Pancreas (tissue), 10 donors: ENCODE results near the gene THYN1. TPM values are rescaled to one million over a fixed set of nuclear protein-coding genes. Genes with fewer than 3 reads are reported as not detected.

ENCODE experiments used
- ATAC-seq, 4 donors: fragments of 200-7000 bp; cut with Tn5 transposase; one replicate each; pipeline versions ENCODE4 v1.8.0 to v1.9.1; 2020; ENCODE audit warnings: mild to moderate bottlenecking in 4 of 4, moderate library complexity in 4 of 4
- DNase-seq, 6 donors: peaks; one replicate each; pipeline ENCODE4 v3.0.0-alpha.2; 2020
- FAIRE-seq: peaks from 2 replicates; lab custom pipeline; 2012; peaks lifted over from hg19 to GRCh38; lab: Jason Lieb, UNC
- H3K27ac ChIP-seq, 4 donors: fragments of 200-600 bp; sonication (generic); 1 replicate in 3 of 4; 2 replicates in 1 of 4; pipeline versions ENCODE4 v1.5.0 to v1.8.0; 2020
- H3K27me3 ChIP-seq, 4 donors: fragments of 200-600 bp; one replicate each; pipeline ENCODE4 v1.8.0; 2021
- H3K36me3 ChIP-seq, 3 donors: fragments of 200-600 bp; sonication (generic) in 1 of 3; one replicate each; pipeline versions ENCODE4 v1.5.0 to v1.8.0; 2020 to 2021
- H3K4me1 ChIP-seq, 3 donors: fragments of 200-600 bp; one replicate each; pipeline ENCODE4 v1.8.0; 2021
- H3K4me3 ChIP-seq, 4 donors: fragments of 200-600 bp; sonication (generic) in 2 of 4; one replicate each; pipeline versions ENCODE4 v1.5.0 to v1.8.0; 2020 to 2021
- H3K9me3 ChIP-seq, 4 donors: fragments of 200-600 bp; one replicate each; pipeline ENCODE4 v1.8.0; 2021
- WGBS, 2 donors: extraction: QIAGEN DNeasy Blood & Tissue Kit; methylation state at CpG; one replicate each; pipeline ENCODE4 v1.1.7; 2013; 5-methylcytosine and 5-hydroxymethylcytosine counted together
- intact Hi-C, 3 donors: fragments of 100-400 bp; cut with DNase I; formaldehyde crosslinking; loops; one replicate each; pipeline versions ENCODE4 v1.11.1 to v1.14.2; 2022
- polyA plus RNA-seq, 2 donors: library from polyadenylated mRNA; stranded (reverse); fragments of 200-250 nt; gene quantifications; one replicate each; pipeline ENCODE4 v1.2.3, GENCODE V29; 2013
- total RNA-seq, 6 donors: library from RNA; stranded (reverse); fragmentation: NEBNext Ultra II Directional in 4 of 6; extraction: Animal tissue kit (Norgen Biotek cat#: 25700) in 4 of 6; gene quantifications; one replicate each; pipeline versions ENCODE4 v1.2.1 to v1.2.4, GENCODE V29; 2021 to 2023
- TF ChIP-seq, protein P1 (sequence below), 4 donors: fragments of 200-600 bp; sonication (generic) in 3 of 4; IDR thresholded peaks; one replicate each; pipeline versions ENCODE4 v1.5.0 to v1.8.0; 2021; ENCODE audit warnings: antibody characterized with exemption in 4 of 4
- donor health status: healthy with polysubstance abuse.
- donor health status: DM: no; HTN: no; CAD: no; lungs with moderate emphysema.
- donor health status: DM: no; HTN: no; CAD: no.
- donor health status: control.
- donor health status: control.
- donor health status: Bipolar disorder and iron deficiency.
- donor health status: DM: yes; HTN: yes; CAD: no.
- donor health status: DM: no; HTN: no; CAD: no.
- donor health status: DM: no; HTN: no; CAD: no.
- donor health status: DM: yes; HTN: yes; CAD: no.

Gene THYN1
- 10 to 100 TPM; 10.3 to 21.8 (median 14.6) TPM for total RNA-seq
- 10 to 100 TPM; 26.3 to 50.0 TPM for polyA plus RNA-seq

DNA sequence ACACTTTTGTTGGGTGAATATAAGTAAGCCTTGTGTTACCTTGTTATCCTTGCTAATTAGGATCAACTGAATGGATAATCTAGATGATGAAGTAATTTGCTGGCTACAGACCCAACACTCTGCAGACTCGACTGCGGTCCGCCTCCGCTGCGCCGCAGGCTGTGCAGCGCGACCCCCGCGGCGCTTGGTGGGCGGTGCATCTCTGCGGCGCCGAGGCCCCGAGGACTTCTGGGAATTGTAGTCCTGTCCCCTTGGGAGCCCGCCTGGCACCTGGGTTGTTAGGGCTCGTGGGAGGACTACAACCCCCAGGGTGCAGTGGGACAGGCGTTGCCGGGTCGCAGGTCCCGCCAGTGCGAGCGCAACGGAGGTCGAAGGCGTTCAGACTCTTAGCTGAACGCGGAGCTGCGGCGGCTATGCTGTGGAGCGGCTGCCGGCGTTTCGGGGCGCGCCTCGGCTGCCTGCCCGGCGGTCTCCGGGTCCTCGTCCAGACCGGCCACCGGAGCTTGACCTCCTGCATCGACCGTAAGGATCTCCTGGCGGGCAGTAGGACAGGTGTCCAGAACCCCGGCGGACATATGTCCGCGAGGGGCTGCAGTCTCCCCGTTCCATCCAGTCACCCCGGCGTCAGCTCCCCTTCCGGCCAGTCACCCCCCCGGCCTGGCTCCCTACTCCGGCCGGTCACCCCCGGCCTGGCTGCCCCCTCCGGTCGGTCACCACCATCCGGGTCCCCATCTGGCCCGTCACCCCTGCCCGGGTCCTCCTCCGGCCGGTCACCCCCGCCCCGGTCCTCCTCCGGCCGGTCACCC, at the start of gene THYN1, which contains the start of gene ACAD8:
THYN1 (minus strand) TSS at position 165 of the 806 bp plus-strand sequence. CDS start 470 bp downstream, outside the sequence.
ACAD8 (plus strand) TSS at position 381 of the 806 bp plus-strand sequence; CDS start at position 414, 33 bp downstream.
- Histone ChIP-seq H3K4me1 (peaks cover 0 to 17% (median 8%) of the 10 kb centered on the region in 3 donors), H3K27me3 (no peaks in the 10 kb centered on the region), H3K27ac (peak within 1 kb of the TSS in 3 of 4 donors; percentile 39 to 50 (median 43)), H3K4me3 (peak within 1 kb of the TSS; percentile 75 to 94 (median 90)), H3K9me3 (no peaks in the 10 kb centered on the region), H3K36me3 (peaks cover 0 to 23% (median 0%) of the 10 kb centered on the region in 3 donors)
- FAIRE-seq (no peak), DNase-seq (peak; percentile 93 to 98 (median 96)), ATAC-seq (peak; percentile 99 to 100 (median 100))
- intact Hi-C loops = no loop called here
- TF ChIP-seq, protein P1, sequence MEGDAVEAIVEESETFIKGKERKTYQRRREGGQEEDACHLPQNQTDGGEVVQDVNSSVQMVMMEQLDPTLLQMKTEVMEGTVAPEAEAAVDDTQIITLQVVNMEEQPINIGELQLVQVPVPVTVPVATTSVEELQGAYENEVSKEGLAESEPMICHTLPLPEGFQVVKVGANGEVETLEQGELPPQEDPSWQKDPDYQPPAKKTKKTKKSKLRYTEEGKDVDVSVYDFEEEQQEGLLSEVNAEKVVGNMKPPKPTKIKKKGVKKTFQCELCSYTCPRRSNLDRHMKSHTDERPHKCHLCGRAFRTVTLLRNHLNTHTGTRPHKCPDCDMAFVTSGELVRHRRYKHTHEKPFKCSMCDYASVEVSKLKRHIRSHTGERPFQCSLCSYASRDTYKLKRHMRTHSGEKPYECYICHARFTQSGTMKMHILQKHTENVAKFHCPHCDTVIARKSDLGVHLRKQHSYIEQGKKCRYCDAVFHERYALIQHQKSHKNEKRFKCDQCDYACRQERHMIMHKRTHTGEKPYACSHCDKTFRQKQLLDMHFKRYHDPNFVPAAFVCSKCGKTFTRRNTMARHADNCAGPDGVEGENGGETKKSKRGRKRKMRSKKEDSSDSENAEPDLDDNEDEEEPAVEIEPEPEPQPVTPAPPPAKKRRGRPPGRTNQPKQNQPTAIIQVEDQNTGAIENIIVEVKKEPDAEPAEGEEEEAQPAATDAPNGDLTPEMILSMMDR (IDR thresholded peaks at IDR 0.05) = peak in 3 of 4 donors; percentile 10 to 47 (median 17)
- WGBS, 2 donors = 0% methylated on average over 48 to 70 of the region's 70 CpGs

GRCh38 chr11:134294664-134295063, 41.5 kb upstream of the THYN1 start:
- TF ChIP-seq, protein P1 (IDR thresholded peaks at IDR 0.05) = no peak
- Histone ChIP-seq H3K9me3 (no peaks in the 10 kb centered on the region), H3K4me3 (no peak overlapping the region), H3K36me3 (no peaks in the 10 kb centered on the region), H3K27ac (no peak overlapping the region), H3K4me1 (no peaks in the 10 kb centered on the region), H3K27me3 (no peaks in the 10 kb centered on the region)
- no peak for DNase-seq
- ATAC-seq = no peak
- FAIRE-seq = no peak
- intact Hi-C loops = no loop called here
- 49 to 69% methylated on average over 9 of the region's 9 CpGs for WGBS, 2 donors

DNA sequence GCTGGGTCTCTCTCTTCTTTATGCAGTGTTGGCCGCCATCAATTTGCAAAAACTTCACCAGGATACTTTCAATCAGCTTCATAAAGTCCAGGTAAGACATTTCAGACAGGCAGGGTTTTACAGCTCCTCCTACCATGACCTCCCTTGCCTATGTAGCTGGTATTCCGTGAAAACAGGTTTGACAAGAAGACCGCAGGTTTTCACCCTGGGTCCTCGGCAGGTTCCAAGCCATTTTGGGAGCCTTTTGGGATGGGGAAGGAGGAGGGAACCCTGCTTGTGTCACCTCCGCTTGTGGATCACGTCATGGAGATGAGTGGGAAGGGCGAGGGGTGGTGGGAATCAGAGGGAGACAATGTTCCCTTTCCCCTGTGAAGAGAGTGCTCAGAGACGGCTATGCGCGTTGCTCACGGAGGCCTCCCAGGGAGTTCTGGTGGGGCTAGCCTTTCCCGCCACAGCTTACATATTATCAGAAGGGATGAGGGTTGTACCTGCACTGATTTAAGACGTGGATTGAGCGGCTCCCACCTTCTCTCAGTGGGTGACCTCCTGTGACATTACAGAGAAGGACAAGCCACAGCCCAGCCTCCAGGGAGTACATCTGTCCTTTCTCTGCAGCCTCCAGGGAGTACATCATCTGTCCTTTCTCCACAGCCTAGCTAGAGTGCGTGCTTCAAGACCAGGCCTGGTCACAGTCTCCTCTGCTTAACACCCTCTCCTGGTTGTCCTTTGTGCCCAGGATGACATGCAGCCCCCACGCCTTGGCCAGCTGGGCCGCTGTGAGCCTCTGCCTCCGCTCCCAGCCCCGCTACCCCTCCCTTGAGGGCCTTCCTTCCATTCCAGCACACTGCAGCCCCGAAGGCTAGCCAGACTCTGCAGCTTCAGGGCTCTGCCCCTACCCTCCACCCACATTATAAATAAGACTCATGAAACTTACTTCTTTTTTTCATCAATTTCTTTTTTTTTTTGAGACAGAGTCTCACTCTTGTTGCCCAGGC, 40.3 kb upstream of the THYN1 start:
- DNase-seq (no peak), ATAC-seq (no peak), FAIRE-seq (no peak)
- H3K4me3 ChIP-seq = no peak overlapping the region
- no peaks in the 10 kb centered on the region for H3K27me3 ChIP-seq
- H3K27ac ChIP-seq = no peak overlapping the region
- no peaks in the 10 kb centered on the region for H3K9me3 ChIP-seq
- TF ChIP-seq, protein P1 (IDR thresholded peaks at IDR 0.05) = no peak
- no peaks in the 10 kb centered on the region for H3K36me3 ChIP-seq
- 63 to 65% methylated on average over 20 of the region's 20 CpGs for WGBS, 2 donors
- intact Hi-C loops = no loop called here
- H3K4me1 ChIP-seq = no peaks in the 10 kb centered on the region

DNA sequence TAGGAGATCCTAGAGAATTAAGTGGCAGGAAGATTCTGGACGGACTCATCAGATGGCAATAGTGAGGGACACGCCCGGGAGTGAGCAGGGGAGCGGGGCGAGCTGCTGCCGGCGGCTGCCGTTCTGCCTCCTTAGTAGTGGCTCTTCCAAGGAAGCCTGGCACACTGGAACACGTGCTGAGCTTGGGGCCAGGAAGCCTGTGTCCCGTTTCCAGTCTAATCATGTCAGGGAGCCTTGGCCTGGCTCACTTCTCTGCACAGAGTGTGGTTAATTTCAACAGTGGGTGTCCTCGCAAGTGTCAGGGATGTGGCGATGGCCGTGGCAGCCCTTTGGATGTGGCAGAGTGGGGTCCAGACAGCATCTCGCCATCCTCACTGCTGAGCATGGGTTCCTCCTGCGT, 39.5 kb upstream of the THYN1 start:
- no peak for ATAC-seq
- TF ChIP-seq, protein P1 (IDR thresholded peaks at IDR 0.05) = no peak
- H3K9me3 ChIP-seq = no peaks in the 10 kb centered on the region
- 67 to 77% methylated on average over 14 to 15 of the region's 15 CpGs for WGBS, 2 donors
- intact Hi-C loops = no loop called here
- H3K4me1 ChIP-seq = no peaks in the 10 kb centered on the region
- H3K27ac ChIP-seq = no peak overlapping the region
- FAIRE-seq = no peak
- no peak overlapping the region for H3K4me3 ChIP-seq
- no peak for DNase-seq
- no peaks in the 10 kb centered on the region for H3K27me3 ChIP-seq
- no peaks in the 10 kb centered on the region for H3K36me3 ChIP-seq
